ENCODE results near the gene IFNA14.
"Not testable (repeated sequence)": the region's sequence is repeated elsewhere in the genome, so short reads cannot be mapped to it uniquely, and the experiment has no call there.

The IFNA14 gene

DNA sequence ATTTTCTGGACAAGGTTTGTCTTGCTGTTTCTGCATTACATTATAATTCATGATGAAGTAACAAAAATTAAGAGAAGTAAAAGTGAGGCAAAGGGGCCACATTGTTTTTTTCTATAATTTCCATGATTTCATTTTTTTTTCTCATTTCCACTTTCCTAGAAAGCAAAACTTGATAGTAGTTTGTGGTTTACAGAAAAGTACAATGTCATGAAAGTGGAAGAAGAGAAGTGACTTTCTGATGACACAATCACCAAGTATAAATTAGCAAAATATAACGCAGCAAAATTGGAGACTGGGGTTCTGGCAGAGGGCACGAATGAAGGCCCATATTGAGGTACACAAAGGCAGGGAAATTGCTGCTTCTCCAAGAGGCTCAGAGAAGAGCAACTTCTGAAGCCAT, 5.0 kb upstream of the IFNA14 start:
- Histone ChIP-seq H3K4me3 (replicated peaks; ENCODE audit: insufficient read depth, low read length) (no peak overlapping the region), H3K27me3 (ENCODE audit: insufficient read depth, poor library complexity, severe bottlenecking) (no peaks in the 10 kb centered on the region), H3K27ac (replicated peaks) (no peak overlapping the region)
- TF ChIP-seq POLR2AphosphoS5 (IDR thresholded peaks at IDR 0.05; ENCODE audit: low read depth) (no peak), SPI1 (IDR thresholded peaks at IDR 0.05; ENCODE audit: borderline replicate concordance, low read depth) (peak; percentile 48; the same call in 1 of the 2 replicates)
- TF ChIP-seq, protein P1, sequence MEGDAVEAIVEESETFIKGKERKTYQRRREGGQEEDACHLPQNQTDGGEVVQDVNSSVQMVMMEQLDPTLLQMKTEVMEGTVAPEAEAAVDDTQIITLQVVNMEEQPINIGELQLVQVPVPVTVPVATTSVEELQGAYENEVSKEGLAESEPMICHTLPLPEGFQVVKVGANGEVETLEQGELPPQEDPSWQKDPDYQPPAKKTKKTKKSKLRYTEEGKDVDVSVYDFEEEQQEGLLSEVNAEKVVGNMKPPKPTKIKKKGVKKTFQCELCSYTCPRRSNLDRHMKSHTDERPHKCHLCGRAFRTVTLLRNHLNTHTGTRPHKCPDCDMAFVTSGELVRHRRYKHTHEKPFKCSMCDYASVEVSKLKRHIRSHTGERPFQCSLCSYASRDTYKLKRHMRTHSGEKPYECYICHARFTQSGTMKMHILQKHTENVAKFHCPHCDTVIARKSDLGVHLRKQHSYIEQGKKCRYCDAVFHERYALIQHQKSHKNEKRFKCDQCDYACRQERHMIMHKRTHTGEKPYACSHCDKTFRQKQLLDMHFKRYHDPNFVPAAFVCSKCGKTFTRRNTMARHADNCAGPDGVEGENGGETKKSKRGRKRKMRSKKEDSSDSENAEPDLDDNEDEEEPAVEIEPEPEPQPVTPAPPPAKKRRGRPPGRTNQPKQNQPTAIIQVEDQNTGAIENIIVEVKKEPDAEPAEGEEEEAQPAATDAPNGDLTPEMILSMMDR (IDR thresholded peaks at IDR 0.05; ENCODE audit: insufficient read depth, low read length), result no peak
- DNase-seq (ENCODE audit: low read depth in 1 of 2, low spot score in 1 of 2), result no peak

DNA sequence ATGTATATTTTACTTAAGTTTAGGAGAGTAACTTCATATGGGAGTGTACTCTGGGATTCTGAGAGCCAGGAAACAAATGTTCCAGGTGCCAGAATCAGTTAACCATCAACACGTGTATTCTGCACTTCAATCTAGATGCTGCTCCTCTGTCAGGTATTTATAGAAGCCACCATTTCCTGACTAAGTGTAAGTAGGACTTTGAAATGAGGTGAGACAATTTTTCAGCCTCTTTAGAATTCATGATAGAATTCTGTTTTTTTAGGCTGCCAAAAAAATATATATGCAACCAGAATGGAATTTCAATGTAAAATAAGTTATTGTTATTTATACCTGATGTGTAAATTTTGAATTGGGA, 3.5 kb downstream of the IFNA14 start:
- H3K27me3 ChIP-seq (ENCODE audit: insufficient read depth, poor library complexity, severe bottlenecking); H3K4me3 ChIP-seq (replicated peaks; ENCODE audit: insufficient read depth, low read length); DNase-seq (ENCODE audit: low read depth in 1 of 2, low spot score in 1 of 2); H3K27ac ChIP-seq (replicated peaks): not testable (repeated sequence)

DNA sequence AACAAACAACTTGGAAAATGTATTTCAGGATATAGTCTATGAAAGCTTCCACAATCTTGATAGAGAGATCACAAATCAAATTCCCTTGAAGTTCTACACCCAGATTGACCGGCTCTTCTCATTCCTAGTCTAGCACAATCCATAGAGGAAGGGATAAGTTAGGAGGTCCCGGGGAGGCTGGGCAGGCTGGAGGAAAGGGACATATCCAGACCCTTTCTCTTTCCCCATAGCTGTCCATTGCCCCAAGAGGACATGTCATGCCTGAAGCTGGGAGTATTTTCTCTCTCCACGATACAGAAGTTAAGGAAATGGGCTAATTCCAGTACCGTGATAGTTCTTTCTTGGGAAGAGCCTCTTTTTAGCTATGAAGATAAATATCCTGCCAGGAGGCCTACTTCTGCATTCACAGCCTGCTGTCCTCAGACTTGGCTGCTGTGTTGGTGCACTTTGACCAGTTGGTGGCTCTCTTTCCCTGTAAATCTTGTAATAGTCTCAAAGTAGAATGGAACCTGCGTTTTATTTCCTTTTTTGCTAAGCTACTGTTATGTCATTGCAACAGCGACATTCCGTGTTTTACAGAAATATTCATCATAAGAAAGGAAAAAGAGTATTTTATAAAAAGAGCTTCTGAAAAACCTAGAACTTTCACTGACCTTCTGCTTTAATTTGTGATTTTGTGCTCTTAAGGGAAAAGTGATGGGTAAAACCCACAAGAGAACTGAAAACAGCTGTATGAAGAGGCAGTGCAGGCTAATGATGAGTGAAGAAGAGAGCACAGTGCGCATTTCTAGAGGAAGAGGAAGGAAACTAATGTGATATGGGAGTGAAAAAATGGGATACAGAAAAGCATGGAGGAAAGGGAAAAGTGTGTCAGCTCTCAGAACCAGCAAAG, 4.1 kb downstream of the IFNA14 start:
- H3K4me3 ChIP-seq (replicated peaks; ENCODE audit: insufficient read depth, low read length), result 0 out of 2 replicates have a peak overlapping the region, but pooled peaks have one; percentile 4
- not testable (repeated sequence) for H3K27ac ChIP-seq (replicated peaks); H3K27me3 ChIP-seq (ENCODE audit: insufficient read depth, poor library complexity, severe bottlenecking)
- TF ChIP-seq, protein P1 (IDR thresholded peaks at IDR 0.05; ENCODE audit: insufficient read depth, low read length), result peak; percentile 11
- peak; percentile 5 to 48 for DNase-seq (ENCODE audit: low read depth in 1 of 2, low spot score in 1 of 2)

DNA sequence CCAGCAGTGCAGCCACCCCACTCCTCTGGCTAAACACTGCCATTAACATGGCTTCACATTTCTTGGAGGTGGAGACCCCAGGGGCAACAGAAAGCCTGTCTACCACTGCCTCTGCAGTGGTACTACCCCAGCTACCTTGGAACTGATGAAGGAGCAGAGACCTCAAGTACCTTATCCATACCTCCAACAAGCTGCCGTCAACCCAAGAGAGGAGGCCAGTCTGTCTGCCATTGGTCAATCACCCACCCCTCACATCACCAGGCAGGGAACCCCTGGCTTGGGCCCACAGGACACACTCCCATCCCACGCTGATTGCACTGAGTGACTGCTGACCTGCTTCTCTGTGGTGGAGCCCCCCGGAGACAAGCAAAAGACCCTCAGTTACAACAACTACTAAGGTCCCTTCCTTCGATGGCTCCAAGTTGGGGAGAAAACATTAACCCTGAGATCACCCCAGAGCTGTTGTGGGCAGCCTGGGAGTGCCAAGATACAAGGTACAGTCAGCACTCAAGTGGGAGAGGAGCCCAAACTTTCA, 5.6 kb downstream of the IFNA14 start:
- Histone ChIP-seq H3K27ac (replicated peaks) (no peak overlapping the region), H3K27me3 (ENCODE audit: insufficient read depth, poor library complexity, severe bottlenecking) (no peaks in the 10 kb centered on the region), H3K4me3 (replicated peaks; ENCODE audit: insufficient read depth, low read length) (no peak overlapping the region)
- no peak for DNase-seq (ENCODE audit: low read depth in 1 of 2, low spot score in 1 of 2)
- TF ChIP-seq POLR2AphosphoS5 (IDR thresholded peaks at IDR 0.05; ENCODE audit: low read depth) (no peak), GABPA (IDR thresholded peaks at IDR 0.05; ENCODE audit: low read depth) (no peak), SPI1 (IDR thresholded peaks at IDR 0.05; ENCODE audit: borderline replicate concordance, low read depth) (no peak)
- TF ChIP-seq, protein P2, sequence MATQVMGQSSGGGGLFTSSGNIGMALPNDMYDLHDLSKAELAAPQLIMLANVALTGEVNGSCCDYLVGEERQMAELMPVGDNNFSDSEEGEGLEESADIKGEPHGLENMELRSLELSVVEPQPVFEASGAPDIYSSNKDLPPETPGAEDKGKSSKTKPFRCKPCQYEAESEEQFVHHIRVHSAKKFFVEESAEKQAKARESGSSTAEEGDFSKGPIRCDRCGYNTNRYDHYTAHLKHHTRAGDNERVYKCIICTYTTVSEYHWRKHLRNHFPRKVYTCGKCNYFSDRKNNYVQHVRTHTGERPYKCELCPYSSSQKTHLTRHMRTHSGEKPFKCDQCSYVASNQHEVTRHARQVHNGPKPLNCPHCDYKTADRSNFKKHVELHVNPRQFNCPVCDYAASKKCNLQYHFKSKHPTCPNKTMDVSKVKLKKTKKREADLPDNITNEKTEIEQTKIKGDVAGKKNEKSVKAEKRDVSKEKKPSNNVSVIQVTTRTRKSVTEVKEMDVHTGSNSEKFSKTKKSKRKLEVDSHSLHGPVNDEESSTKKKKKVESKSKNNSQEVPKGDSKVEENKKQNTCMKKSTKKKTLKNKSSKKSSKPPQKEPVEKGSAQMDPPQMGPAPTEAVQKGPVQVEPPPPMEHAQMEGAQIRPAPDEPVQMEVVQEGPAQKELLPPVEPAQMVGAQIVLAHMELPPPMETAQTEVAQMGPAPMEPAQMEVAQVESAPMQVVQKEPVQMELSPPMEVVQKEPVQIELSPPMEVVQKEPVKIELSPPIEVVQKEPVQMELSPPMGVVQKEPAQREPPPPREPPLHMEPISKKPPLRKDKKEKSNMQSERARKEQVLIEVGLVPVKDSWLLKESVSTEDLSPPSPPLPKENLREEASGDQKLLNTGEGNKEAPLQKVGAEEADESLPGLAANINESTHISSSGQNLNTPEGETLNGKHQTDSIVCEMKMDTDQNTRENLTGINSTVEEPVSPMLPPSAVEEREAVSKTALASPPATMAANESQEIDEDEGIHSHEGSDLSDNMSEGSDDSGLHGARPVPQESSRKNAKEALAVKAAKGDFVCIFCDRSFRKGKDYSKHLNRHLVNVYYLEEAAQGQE (IDR thresholded peaks at IDR 0.05; ENCODE audit: insufficient replicate concordance, low read depth), result no peak
- TF ChIP-seq, protein P1 (IDR thresholded peaks at IDR 0.05; ENCODE audit: insufficient read depth, low read length), result no peak

DNA sequence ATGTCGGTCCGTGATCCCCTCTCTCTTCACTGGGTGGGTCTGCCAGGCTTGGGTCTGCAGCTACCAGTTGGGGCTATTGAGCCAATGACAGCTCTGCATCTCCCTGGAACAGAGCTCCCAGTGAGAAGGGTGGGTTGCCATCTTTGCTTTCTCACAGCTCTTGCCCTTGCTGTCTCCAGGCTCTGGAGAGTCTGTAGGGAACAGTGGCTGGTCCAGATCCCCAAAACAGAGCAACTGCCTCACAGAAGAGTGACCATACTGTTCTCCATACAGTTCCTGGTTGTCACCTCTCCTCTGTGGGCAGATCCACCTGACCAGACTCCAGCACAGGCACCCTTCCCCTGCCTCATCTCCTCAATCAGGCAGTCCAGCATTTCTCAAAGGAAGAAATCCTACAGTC, 6.5 kb downstream of the IFNA14 start:
- no peak for DNase-seq (ENCODE audit: low read depth in 1 of 2, low spot score in 1 of 2)
- H3K4me3 ChIP-seq (replicated peaks; ENCODE audit: insufficient read depth, low read length), result no peak overlapping the region
- no peak for TF ChIP-seq SPI1 (IDR thresholded peaks at IDR 0.05; ENCODE audit: borderline replicate concordance, low read depth)
- no peak for TF ChIP-seq GABPA (IDR thresholded peaks at IDR 0.05; ENCODE audit: low read depth)
- TF ChIP-seq, protein P1 (IDR thresholded peaks at IDR 0.05; ENCODE audit: insufficient read depth, low read length), result no peak
- TF ChIP-seq, protein P2 (IDR thresholded peaks at IDR 0.05; ENCODE audit: insufficient replicate concordance, low read depth), result no peak
- no peak for TF ChIP-seq POLR2AphosphoS5 (IDR thresholded peaks at IDR 0.05; ENCODE audit: low read depth)
- no peaks in the 10 kb centered on the region for H3K27me3 ChIP-seq (ENCODE audit: insufficient read depth, poor library complexity, severe bottlenecking)
- no peak overlapping the region for H3K27ac ChIP-seq (replicated peaks)
